Measurements from ENCODE around the gene LDB2. TPM values are rescaled to one million over a fixed set of nuclear protein-coding genes. Genes with fewer than 3 reads are reported as not detected.

Gene LDB2
- 0.11 TPM in 1 of 2 replicates, not detected in the other for total RNA-seq

GRCh38 chr4:16897991-16898827 is at the start of gene LDB2:
Gene LDB2, minus strand, starts transcription at chr4:16898645.

